Type B pancreatic cell (in vitro differentiated cells): Measurements from ENCODE around the gene RSPRY1. TPM values are rescaled to one million over a fixed set of nuclear protein-coding genes. Genes with fewer than 3 reads are reported as not detected.

Experiments
- DNase-seq: peaks from one replicate; pipeline ENCODE4 v3.0.0; 2021; ENCODE audit warnings: mixed read lengths; ENCODE audit not compliant: unreplicated experiment; ENCODE audit errors: extremely low spot score
- H3K27ac Mint-ChIP-seq: 2 replicates; pipeline ENCODE4 v1.8.0; 2021; ENCODE audit warnings: mild to moderate bottlenecking, mixed read lengths
- H3K27me3 Mint-ChIP-seq: 2 replicates; pipeline ENCODE4 v1.8.0; 2021; ENCODE audit warnings: mixed read lengths
- H3K36me3 Mint-ChIP-seq: 2 replicates; pipeline ENCODE4 v1.8.0; 2021; ENCODE audit warnings: mixed read lengths
- H3K4me1 Mint-ChIP-seq: one replicate; pipeline ENCODE4 v1.8.0; 2021; ENCODE audit warnings: mixed read lengths; ENCODE audit not compliant: unreplicated experiment
- H3K4me3 Mint-ChIP-seq: 2 replicates; pipeline ENCODE4 v1.8.0; 2021; ENCODE audit warnings: mild to moderate bottlenecking, mixed read lengths
- H3K9me3 Mint-ChIP-seq: 2 replicates; pipeline ENCODE4 v1.8.0; 2021; ENCODE audit warnings: mixed read lengths
- long read RNA-seq: library from polyadenylated mRNA; unstranded; transcript quantifications from one replicate; pipeline ENCODE4 v2.0.0, GENCODE V29; 2020
- total RNA-seq: library from RNA; stranded (reverse); gene quantifications from 2 replicates; pipeline ENCODE4 v1.2.1, GENCODE V29; 2021; ENCODE audit warnings: low replicate concordance
- TF ChIP-seq, protein P1 (sequence below): fragments of 200-600 bp; sonication (generic); conservative IDR thresholded peaks from 2 replicates; pipeline ENCODE4 v1.5.0; 2021; ENCODE audit warnings: antibody characterized with exemption, mild to moderate bottlenecking

RSPRY1 gene
- total RNA-seq, result 36.3 and 49.9 TPM in 2 replicates
- long read RNA-seq, transcript RSPRY1-201 (15 exons, 3,547 nt), result major isoform, 46 of 77 reads
- long read RNA-seq, partial matches to known transcripts, result 14 of 77 reads
- long read RNA-seq, other reads (novel, unspliced or antisense), result 17 of 77 reads

DNA sequence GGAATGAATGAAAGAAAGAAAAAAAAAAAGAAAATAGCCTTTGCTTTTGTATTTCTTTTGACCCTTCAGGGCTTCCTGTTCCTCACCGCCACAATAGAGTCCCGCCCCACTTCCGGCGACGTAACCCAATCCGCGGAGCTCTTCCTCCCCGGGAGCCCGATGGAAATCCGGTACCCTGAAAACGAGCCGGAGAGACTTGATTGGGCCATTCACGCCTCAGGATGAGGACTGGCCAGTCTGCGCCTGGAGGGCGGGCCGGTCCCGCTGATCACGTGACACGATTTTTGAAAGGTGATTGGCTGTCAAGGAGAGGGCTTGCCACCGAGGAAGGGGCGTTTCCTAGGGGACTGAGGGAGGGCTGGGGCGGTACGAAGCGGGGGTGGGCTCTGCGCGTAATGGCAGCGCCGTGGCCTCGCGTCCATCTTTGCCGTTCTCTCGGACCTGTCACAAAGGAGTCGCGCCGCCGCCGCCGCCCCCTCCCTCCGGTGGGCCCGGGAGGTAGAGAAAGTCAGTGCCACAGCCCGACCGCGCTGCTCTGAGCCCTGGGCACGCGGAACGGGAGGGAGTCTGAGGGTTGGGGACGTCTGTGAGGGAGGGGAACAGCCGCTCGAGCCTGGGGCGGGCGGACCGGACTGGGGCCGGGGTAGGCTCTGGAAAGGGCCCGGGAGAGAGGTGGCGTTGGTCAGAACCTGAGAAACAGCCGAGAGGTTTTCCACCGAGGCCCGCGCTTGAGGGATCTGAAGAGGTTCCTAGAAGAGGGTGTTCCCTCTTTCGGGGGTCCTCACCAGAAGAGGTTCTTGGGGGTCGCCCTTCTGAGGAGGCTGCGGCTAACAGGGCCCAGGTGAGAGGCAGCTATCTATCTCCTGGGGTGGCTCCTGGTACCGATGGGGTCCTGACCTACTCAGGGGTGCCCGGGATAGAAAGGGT lies at the start of gene RSPRY1, which contains the start of gene PSME3IP1:
TSS of gene RSPRY1 (plus strand) at position 385 of the 927 bp plus-strand sequence. CDS start 18,330 bp downstream, outside the sequence.
TSS of gene PSME3IP1 (minus strand) at position 95 of the 927 bp plus-strand sequence. CDS start 12,185 bp downstream, outside the sequence.
- peak; percentile 98 for DNase-seq
- Mint-ChIP-seq H3K27me3 (no peaks in the 10 kb centered on the region), H3K4me1 (peaks cover 29% of the 10 kb centered on the region), H3K27ac (peak within 1 kb of the TSS; percentile 94), H3K4me3 (peak within 1 kb of the TSS; percentile 99), H3K36me3 (no peaks in the 10 kb centered on the region), H3K9me3 (no peaks in the 10 kb centered on the region)
- TF ChIP-seq, protein P1, sequence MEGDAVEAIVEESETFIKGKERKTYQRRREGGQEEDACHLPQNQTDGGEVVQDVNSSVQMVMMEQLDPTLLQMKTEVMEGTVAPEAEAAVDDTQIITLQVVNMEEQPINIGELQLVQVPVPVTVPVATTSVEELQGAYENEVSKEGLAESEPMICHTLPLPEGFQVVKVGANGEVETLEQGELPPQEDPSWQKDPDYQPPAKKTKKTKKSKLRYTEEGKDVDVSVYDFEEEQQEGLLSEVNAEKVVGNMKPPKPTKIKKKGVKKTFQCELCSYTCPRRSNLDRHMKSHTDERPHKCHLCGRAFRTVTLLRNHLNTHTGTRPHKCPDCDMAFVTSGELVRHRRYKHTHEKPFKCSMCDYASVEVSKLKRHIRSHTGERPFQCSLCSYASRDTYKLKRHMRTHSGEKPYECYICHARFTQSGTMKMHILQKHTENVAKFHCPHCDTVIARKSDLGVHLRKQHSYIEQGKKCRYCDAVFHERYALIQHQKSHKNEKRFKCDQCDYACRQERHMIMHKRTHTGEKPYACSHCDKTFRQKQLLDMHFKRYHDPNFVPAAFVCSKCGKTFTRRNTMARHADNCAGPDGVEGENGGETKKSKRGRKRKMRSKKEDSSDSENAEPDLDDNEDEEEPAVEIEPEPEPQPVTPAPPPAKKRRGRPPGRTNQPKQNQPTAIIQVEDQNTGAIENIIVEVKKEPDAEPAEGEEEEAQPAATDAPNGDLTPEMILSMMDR, result no peak

DNA sequence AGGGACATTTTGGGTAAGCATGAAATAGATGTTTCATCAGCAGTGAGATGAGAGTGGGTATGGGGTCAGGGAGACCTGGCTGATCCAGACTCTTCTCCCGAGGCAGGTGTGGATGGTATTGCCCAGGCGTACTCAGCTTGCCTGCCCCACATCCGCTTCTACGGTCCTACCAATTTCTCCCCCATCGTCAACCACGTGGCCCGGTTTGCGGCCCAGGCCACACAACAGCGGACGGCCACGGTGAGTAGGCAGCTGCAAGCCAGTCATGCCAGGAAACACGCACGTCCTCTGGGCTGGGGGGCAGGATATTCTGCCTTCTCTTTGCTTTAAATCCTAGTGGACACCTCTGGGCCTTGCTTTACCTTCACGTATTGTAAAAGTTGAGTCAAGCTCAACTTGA lies 49.1 kb upstream of the RSPRY1 start:
- Mint-ChIP-seq H3K36me3 (peaks cover 7% of the 10 kb centered on the region), H3K27ac (no peak overlapping the region), H3K4me3 (no peak overlapping the region), H3K4me1 (peaks cover 25% of the 10 kb centered on the region), H3K27me3 (no peaks in the 10 kb centered on the region), H3K9me3 (no peaks in the 10 kb centered on the region)
- TF ChIP-seq, protein P1, result no peak
- DNase-seq, result no peak

DNA sequence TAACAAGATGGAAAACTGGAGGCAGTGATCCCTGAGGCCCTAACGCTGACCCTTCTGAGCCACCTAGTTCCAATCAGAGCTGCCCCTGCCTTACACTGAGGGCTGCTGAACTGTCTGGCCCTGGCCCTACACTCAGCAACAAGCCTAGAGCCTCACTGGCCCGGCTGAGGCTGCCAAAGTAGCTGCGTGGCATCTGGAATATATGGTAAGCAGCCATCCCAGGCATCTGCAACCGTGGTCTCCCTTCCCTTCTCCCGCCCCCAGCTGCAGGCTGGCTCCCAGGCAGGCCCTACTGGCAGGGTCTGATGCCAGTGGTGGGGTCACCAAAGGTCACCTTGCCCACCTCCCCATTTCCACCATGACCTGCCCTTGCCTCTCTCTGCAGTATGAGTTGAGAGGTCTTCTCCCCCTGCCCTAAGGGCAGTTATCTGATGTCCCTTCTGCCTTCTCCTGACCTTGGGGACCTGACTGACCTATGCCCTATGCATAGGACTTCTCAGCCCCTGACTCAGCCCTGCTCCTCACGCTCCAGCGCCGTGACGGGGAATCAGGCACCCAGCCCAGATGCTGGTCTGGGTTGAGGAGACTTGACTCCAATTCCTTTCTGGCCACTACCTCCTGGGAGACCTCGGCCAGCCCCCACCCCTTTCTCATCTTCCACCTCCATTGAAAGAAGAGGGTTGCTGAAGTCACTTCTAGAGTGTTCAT lies 48.4 kb upstream of the RSPRY1 start:
- TF ChIP-seq, protein P1, result no peak
- no peaks in the 10 kb centered on the region for H3K27me3 Mint-ChIP-seq

DNA sequence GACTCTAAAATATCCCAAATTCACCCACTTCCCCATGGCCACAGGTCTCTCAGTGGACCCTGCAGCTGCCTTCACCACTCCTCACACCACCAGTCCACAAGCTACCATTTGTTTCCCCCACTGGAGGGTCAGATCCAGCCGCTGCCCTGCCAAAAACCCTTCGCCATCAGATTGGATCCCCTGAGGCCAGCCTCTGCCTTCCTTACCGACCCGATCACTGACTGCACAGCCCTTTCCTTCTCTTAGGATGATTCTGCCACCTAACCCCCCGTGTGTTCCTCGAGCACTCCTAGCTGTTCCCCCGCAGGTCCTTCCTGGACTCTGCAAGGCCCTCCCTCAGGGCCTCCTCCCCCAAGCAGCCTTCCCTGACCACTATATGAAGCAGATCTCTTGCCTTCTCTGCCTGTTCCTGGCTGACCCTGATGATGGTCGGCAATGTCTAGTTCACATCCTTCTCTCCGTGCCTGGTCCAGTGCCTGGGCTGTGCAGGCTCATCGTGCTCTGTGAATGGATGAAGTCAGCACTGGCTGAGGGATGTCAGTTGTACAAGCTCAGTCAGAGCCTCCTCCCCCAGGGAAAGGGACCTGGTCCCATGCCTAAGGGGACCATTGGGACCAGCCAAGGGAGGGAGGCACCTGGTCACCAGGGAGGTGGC lies 47.7 kb upstream of the RSPRY1 start:
- TF ChIP-seq, protein P1, result no peak
- Mint-ChIP-seq H3K9me3 (no peaks in the 10 kb centered on the region), H3K27me3 (no peaks in the 10 kb centered on the region), H3K4me1 (peaks cover 27% of the 10 kb centered on the region), H3K36me3 (peaks cover 7% of the 10 kb centered on the region), H3K4me3 (no peak overlapping the region), H3K27ac (peak overlapping the region; percentile 76)
- no peak for DNase-seq

More for the DNA sequence above, 48.4 kb upstream of the RSPRY1 start:
- no peak for DNase-seq
- Mint-ChIP-seq H3K36me3 (peaks cover 7% of the 10 kb centered on the region), H3K27ac (no peak overlapping the region), H3K9me3 (no peaks in the 10 kb centered on the region), H3K4me1 (peaks cover 27% of the 10 kb centered on the region), H3K4me3 (no peak overlapping the region)

DNA sequence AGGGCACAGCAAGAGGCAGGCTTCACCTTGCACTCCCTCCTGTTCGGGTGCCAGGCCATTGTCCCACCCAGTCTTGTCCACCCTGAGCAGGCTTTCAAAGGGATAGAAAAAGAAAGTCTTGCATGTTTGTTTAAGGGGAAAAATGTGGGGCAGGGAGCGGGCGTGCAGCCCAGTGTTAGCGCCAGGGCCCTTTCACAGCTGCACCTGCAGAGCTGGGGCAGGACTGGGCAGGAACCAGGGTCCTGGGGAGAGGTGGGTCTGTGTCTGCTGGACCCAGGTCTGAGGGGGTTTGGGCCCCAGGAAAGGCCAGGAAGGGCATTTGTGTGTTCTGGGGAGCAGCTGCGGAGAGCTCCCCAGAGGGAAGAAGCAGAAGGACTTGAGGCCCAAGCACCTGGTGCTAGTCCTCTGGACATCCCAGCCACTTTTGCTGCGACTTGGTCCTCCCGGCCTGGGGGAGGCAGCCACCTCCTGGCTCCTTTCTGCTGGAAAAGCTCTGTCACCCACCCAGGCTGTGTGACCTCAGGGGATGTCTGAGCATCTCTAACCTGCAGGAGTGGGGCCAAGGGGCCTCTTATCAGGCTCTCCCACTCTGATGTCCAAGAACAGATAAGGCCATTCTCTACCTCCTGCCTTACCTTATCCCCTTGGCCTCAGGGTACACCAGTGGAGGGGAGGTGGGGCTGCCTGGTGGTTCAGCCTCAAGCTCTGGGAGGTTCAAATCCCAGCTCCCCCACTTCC lies 45.0 kb upstream of the RSPRY1 start:
- TF ChIP-seq, protein P1, result no peak
- Mint-ChIP-seq H3K4me1 (peaks cover 34% of the 10 kb centered on the region), H3K9me3 (no peaks in the 10 kb centered on the region), H3K27ac (no peak overlapping the region), H3K4me3 (no peak overlapping the region), H3K36me3 (peaks cover 11% of the 10 kb centered on the region), H3K27me3 (no peaks in the 10 kb centered on the region)
- DNase-seq, result no peak
